Thoracic aorta (tissue), 2 donors: ENCODE measurements around the gene KNOP1. TPM values are rescaled to one million over a fixed set of nuclear protein-coding genes. Genes with fewer than 3 reads are reported as not detected.

Source experiments
- ATAC-seq: fragments of 150-250 bp; one replicate; pipeline ENCODE4 v1.8.0; 2017; ENCODE audit warnings: low read depth; ENCODE audit not compliant: insufficient number of reproducible peaks, low FRiP score
- DNase-seq: peaks from one replicate; pipeline ENCODE4 v3.0.0-alpha.2; 2020; ENCODE audit warnings: low spot score
- H3K27ac ChIP-seq, 2 donors: fragments of 200-600 bp; sonication (generic); 1 replicate in 1 of 2; 2 replicates in 1 of 2; pipeline ENCODE4 v1.5.1; 2016; ENCODE audit warnings: mild to moderate bottlenecking in 2 of 2, moderate library complexity in 2 of 2
- H3K27me3 ChIP-seq: fragments of 200-600 bp; sonication (generic); replicated peaks from 2 replicates; pipeline ENCODE4 v1.6.0; 2016; ENCODE audit warnings: mild to moderate bottlenecking; ENCODE audit not compliant: insufficient read depth
- H3K36me3 ChIP-seq: fragments of 200-600 bp; sonication (generic); one replicate; pipeline ENCODE4 v1.5.1; 2016
- H3K4me1 ChIP-seq, 2 donors: fragments of 200-600 bp; sonication (generic); 1 replicate in 1 of 2; 2 replicates in 1 of 2; pipeline versions ENCODE4 v1.5.1 to v1.6.0; 2016; ENCODE audit warnings: low read depth in 2 of 2, mild to moderate bottlenecking in 1 of 2; ENCODE audit not compliant: control insufficient read depth in 1 of 2
- H3K4me3 ChIP-seq: fragments of 200-600 bp; sonication (generic); 2 replicates; pipeline ENCODE4 v1.5.1; 2016; ENCODE audit warnings: mild to moderate bottlenecking
- H3K9me3 ChIP-seq: fragments of 200-600 bp; sonication (generic); 2 replicates; pipeline ENCODE4 v1.5.1; 2016
- CTCF ChIP-seq: fragments of 200-600 bp; sonication (generic); IDR thresholded peaks from one replicate; pipeline ENCODE4 v1.5.1; 2019; ENCODE audit warnings: antibody characterized with exemption
- total RNA-seq, 2 donors: library from RNA; depleted of rRNA; stranded (reverse); fragments of >200 nt; gene quantifications; one replicate each; pipeline versions ENCODE4 v1.1.0 to v1.2.3, GENCODE V29; 2016

KNOP1 gene
- total RNA-seq, 2 donors from 2014 or later, result 6.5 to 10.6 TPM

- no peak for ATAC-seq
- Histone ChIP-seq H3K9me3 (no peaks in the 10 kb centered on the region), H3K27me3 (no peaks in the 10 kb centered on the region), H3K4me3 (no peak overlapping the region), H3K27ac (no peak overlapping the region), H3K4me1 (peaks cover 0 to 12% of the 10 kb centered on the region in 2 donors), H3K36me3 (no peaks in the 10 kb centered on the region)
- no peak for TF ChIP-seq CTCF
- no peak for DNase-seq
Observed at GRCh38 chr16:19748389-19749168, 30.6 kb upstream of the KNOP1 start.

GRCh38 chr16:19746561-19746960, 28.5 kb upstream of the KNOP1 start:
- Histone ChIP-seq H3K9me3 (no peaks in the 10 kb centered on the region), H3K27ac (no peak overlapping the region), H3K36me3 (no peaks in the 10 kb centered on the region), H3K4me1 (no peaks in the 10 kb centered on the region), H3K4me3 (no peak overlapping the region), H3K27me3 (no peaks in the 10 kb centered on the region)
- DNase-seq, result no peak
- no peak for TF ChIP-seq CTCF
- ATAC-seq, result no peak

GRCh38 chr16:19745286-19746010, 27.4 kb upstream of the KNOP1 start:
- no peak for TF ChIP-seq CTCF
- no peak overlapping the region for H3K27ac ChIP-seq
- ATAC-seq, result no peak

GRCh38 chr16:19744670-19745069, 26.6 kb upstream of the KNOP1 start:
- Histone ChIP-seq H3K4me3 (no peak overlapping the region), H3K36me3 (no peaks in the 10 kb centered on the region), H3K27ac (no peak overlapping the region), H3K27me3 (no peaks in the 10 kb centered on the region), H3K4me1 (no peaks in the 10 kb centered on the region), H3K9me3 (no peaks in the 10 kb centered on the region)
- DNase-seq (no peak), ATAC-seq (no peak)
- TF ChIP-seq CTCF, result no peak

More at GRCh38 chr16:19745286-19746010, 27.4 kb upstream of the KNOP1 start:
- no peaks in the 10 kb centered on the region for H3K4me1 ChIP-seq
- no peaks in the 10 kb centered on the region for H3K27me3 ChIP-seq
- H3K36me3 ChIP-seq, result no peaks in the 10 kb centered on the region
- no peaks in the 10 kb centered on the region for H3K9me3 ChIP-seq
- no peak for DNase-seq
- H3K4me3 ChIP-seq, result no peak overlapping the region

GRCh38 chr16:19743816-19744159, 25.8 kb upstream of the KNOP1 start:
- no peaks in the 10 kb centered on the region for H3K9me3 ChIP-seq
- H3K4me3 ChIP-seq, result no peak overlapping the region
- ATAC-seq, result no peak
- TF ChIP-seq CTCF, result no peak
- H3K4me1 ChIP-seq, result no peaks in the 10 kb centered on the region
- no peaks in the 10 kb centered on the region for H3K27me3 ChIP-seq
- H3K27ac ChIP-seq, result no peak overlapping the region
- H3K36me3 ChIP-seq, result no peaks in the 10 kb centered on the region
- DNase-seq, result no peak
